HTERT RPE-1 (cell line): ENCODE data around the gene CNOT4.

ENCODE experiments used
- in situ Hi-C: fragments of 300-500 bp; cut with MboI; formaldehyde crosslinking; loops from 4 replicates; pipeline ENCODE4 v1.14.3; 2020; ENCODE audit warnings: low sequenced_read_pairs

Gene CNOT4

GRCh38 chr7:135407884-135408283 lies 102.0 kb downstream of the CNOT4 start:
- in situ Hi-C loops: no loop called here

- in situ Hi-C loops: no loop called here
These were observed 103.0 kb downstream of the CNOT4 start for GRCh38 chr7:135406918-135407317.

GRCh38 chr7:135405969-135406368 lies 103.9 kb downstream of the CNOT4 start:
- in situ Hi-C loops: no loop called here

GRCh38 chr7:135403302-135403701 lies 106.6 kb downstream of the CNOT4 start:
- in situ Hi-C loops: no loop called here

- in situ Hi-C loops: no loop called here
These were observed 112.2 kb downstream of the CNOT4 start for GRCh38 chr7:135397689-135398088.

- in situ Hi-C loops: no loop called here
These were observed 117.2 kb downstream of the CNOT4 start for GRCh38 chr7:135392701-135393100.

GRCh38 chr7:135391514-135391913 lies 118.4 kb downstream of the CNOT4 start:
- in situ Hi-C loops: no loop called here

GRCh38 chr7:135390829-135391228 lies 119.1 kb downstream of the CNOT4 start:
- in situ Hi-C loops: no loop called here

GRCh38 chr7:135389971-135390370 lies 119.9 kb downstream of the CNOT4 start:
- in situ Hi-C loops: no loop called here

GRCh38 chr7:135388616-135389015 lies 121.3 kb downstream of the CNOT4 start:
- in situ Hi-C loops: no loop called here

- in situ Hi-C loops: no loop called here
These were observed 123.1 kb downstream of the CNOT4 start for GRCh38 chr7:135386776-135387175.

- in situ Hi-C loops: no loop called here
These were observed 123.7 kb downstream of the CNOT4 start for GRCh38 chr7:135386181-135386580.

- in situ Hi-C loops: no loop called here
These were observed 124.7 kb downstream of the CNOT4 start for GRCh38 chr7:135385209-135385608.

- in situ Hi-C loops: no loop called here
These were observed 126.3 kb downstream of the CNOT4 start for GRCh38 chr7:135383525-135384175.

- in situ Hi-C loops: no loop called here
These were observed 127.7 kb downstream of the CNOT4 start for GRCh38 chr7:135382173-135382572.

- in situ Hi-C loops: no loop called here
These were observed 128.5 kb downstream of the CNOT4 start for GRCh38 chr7:135381369-135381768.

- in situ Hi-C loops: no loop called here
These were observed 129.6 kb downstream of the CNOT4 start for GRCh38 chr7:135380351-135380750.

GRCh38 chr7:135377171-135377570 lies 132.7 kb downstream of the CNOT4 start:
- in situ Hi-C loops: no loop called here

- in situ Hi-C loops: no loop called here
These were observed 133.8 kb downstream of the CNOT4 start for GRCh38 chr7:135375908-135376699.

- in situ Hi-C loops: no loop called here
These were observed 135.2 kb downstream of the CNOT4 start for GRCh38 chr7:135374736-135375135.

- in situ Hi-C loops: no loop called here
These were observed 137.7 kb downstream of the CNOT4 start for GRCh38 chr7:135372222-135372621.

- in situ Hi-C loops: no loop called here
These were observed 139.2 kb downstream of the CNOT4 start for GRCh38 chr7:135370656-135371055.
